HCT116 (cell line): ENCODE results near the gene UBE2E1. TPM values are rescaled to one million over a fixed set of nuclear protein-coding genes. Genes with fewer than 3 reads are reported as not detected.

Experiments used
- ATAC-seq: fragments of 200-7000 bp; cut with Tn5 transposase; 2 replicates; pipeline ENCODE4 v1.9.1; 2020; ENCODE audit warnings: mild to moderate bottlenecking, moderate library complexity
- BruUV-seq: library from RNA; stranded (reverse); fragments of 400-500 nt; replicated peaks from 2 replicates; lab custom pipeline; 2021; lab: Mats Ljungman, UMichigan
- CTCF ChIA-PET: fragments of 300-600 bp; sonication (Branson Sonifier 250); formaldehyde crosslinking; loops from one replicate; lab custom pipeline; 2021; ENCODE audit warnings: antibody characterized with exemption; lab: Charles Lee
- POLR2A ChIA-PET: fragments of 300-600, 350-600 bp; sonication (Branson Sonifier 250); formaldehyde crosslinking; loops from one replicate; lab custom pipeline; 2021; ENCODE audit warnings: antibody characterized with exemption; lab: Charles Lee
- RAD21 ChIA-PET, 2 experiments: fragments of 300-600 bp; sonication (Branson Sonifier 250); formaldehyde crosslinking; loops; one replicate each; lab custom pipeline; 2023; ENCODE audit warnings: low total read pairs in 2 of 2; ENCODE audit not compliant: uncharacterized antibody in 2 of 2, unreplicated experiment in 2 of 2, low non-redundant PET in 1 of 2; lab: Charles Lee
- DNase-seq: peaks from one replicate; pipeline ENCODE4 v3.0.0-alpha.2; 2010; ENCODE audit warnings: low read depth, low spot score
- H2AFZ ChIP-seq: fragments of 200-600 bp; shearing (Covaris generic), sonication (generic); 2 replicates; pipeline ENCODE4 v1.6.1; 2017; ENCODE audit warnings: low read depth, mixed run types, mixed read lengths, antibody characterized with exemption, low read length; ENCODE audit not compliant: poor library complexity, severe bottlenecking
- H3K27ac ChIP-seq: 2 replicates; pipeline ENCODE4 v1.5.1; 2012; ENCODE audit warnings: low read depth, low read length
- H3K27me3 ChIP-seq: fragments of 200-600 bp; sonication (generic); 2 replicates; pipeline ENCODE4 v1.6.1; 2016; ENCODE audit warnings: mixed run types, low read length, mixed read lengths; ENCODE audit not compliant: insufficient read depth
- H3K36me3 ChIP-seq, 2 experiments: fragments of 200-500 bp in 1 of 2; fragments of 200-600 bp in 1 of 2; sonication (Bioruptor generic) in 1 of 2; sonication (generic) in 1 of 2; 2 replicates each; pipeline versions ENCODE4 v1.5.1 to v1.6.1; 2014 to 2016; ENCODE audit warnings: low read length in 2 of 2, inconsistent platforms in 1 of 2, mixed read lengths in 1 of 2, mixed run types in 1 of 2; ENCODE audit not compliant: insufficient read depth in 2 of 2, control insufficient read depth in 1 of 2
- H3K4me1 ChIP-seq, 2 experiments: fragments of 200-600 bp in 1 of 2; sonication (generic) in 1 of 2; 2 replicates each; pipeline versions ENCODE4 v1.5.1 to v1.6.1; 2012 to 2017; ENCODE audit warnings: low read length in 2 of 2, inconsistent platforms in 1 of 2, mild to moderate bottlenecking in 1 of 2, mixed read lengths in 1 of 2, mixed run types in 1 of 2, moderate library complexity in 1 of 2; ENCODE audit not compliant: insufficient read depth in 2 of 2, control insufficient read depth in 1 of 2
- H3K4me2 ChIP-seq: fragments of 200-600 bp; sonication (generic); 2 replicates; pipeline ENCODE4 v1.6.1; 2017; ENCODE audit warnings: mixed run types, low read length, mixed read lengths
- H3K4me3 ChIP-seq, 2 experiments: fragments of 200-600 bp in 1 of 2; sonication (generic) in 1 of 2; replicated peaks in 1 of 2; 2 replicates each; pipeline ENCODE4 v1.5.1; 2011 to 2016; ENCODE audit warnings: low read length in 2 of 2, control low read depth in 1 of 2, low read depth in 1 of 2, mild to moderate bottlenecking in 1 of 2, mixed read lengths in 1 of 2, mixed run types in 1 of 2
- H3K79me2 ChIP-seq: fragments of 200-600 bp; sonication (generic); 2 replicates; pipeline ENCODE4 v1.6.1; 2017; ENCODE audit warnings: mild to moderate bottlenecking, mixed run types, low read length, moderate library complexity, mixed read lengths; ENCODE audit not compliant: insufficient read depth
- H3K9ac ChIP-seq: fragments of 200-600 bp; sonication (generic); 2 replicates; pipeline ENCODE4 v1.6.1; 2016; ENCODE audit warnings: low read length, mixed read lengths
- H3K9me2 ChIP-seq: fragments of 200-600 bp; sonication (generic), shearing (Covaris generic); 2 replicates; pipeline ENCODE4 v1.6.1; 2017; ENCODE audit warnings: mixed run types, mild to moderate bottlenecking, moderate library complexity; ENCODE audit not compliant: insufficient read depth
- H3K9me3 ChIP-seq, 2 experiments: fragments of 200-500 bp in 1 of 2; fragments of 200-600 bp in 1 of 2; sonication (Bioruptor generic) in 1 of 2; sonication (generic) in 1 of 2; 2 replicates each; pipeline ENCODE4 v1.6.1; 2014 to 2017; ENCODE audit warnings: low read length in 2 of 2, mixed read lengths in 2 of 2, inconsistent platforms in 1 of 2, low read depth in 1 of 2, mild to moderate bottlenecking in 1 of 2, mixed run types in 1 of 2, moderate library complexity in 1 of 2; ENCODE audit not compliant: control insufficient read depth in 1 of 2, insufficient read depth in 1 of 2
- H4K20me1 ChIP-seq: fragments of 200-600 bp; sonication (generic), shearing (Covaris generic); 2 replicates; pipeline ENCODE4 v1.6.1; 2017; ENCODE audit warnings: mixed run types, mild to moderate bottlenecking, moderate library complexity; ENCODE audit not compliant: insufficient read depth
- CTCF ChIP-seq, 3 experiments: fragments of 200-600 bp in 1 of 3; sonication (generic) in 1 of 3; IDR thresholded peaks in 2 of 3; conservative IDR thresholded peaks in 1 of 3; 2 replicates each; pipeline ENCODE4 v1.5.1; 2012 to 2017; ENCODE audit warnings: low read depth in 2 of 3, low read length in 2 of 3, antibody characterized with exemption in 1 of 3, borderline replicate concordance in 1 of 3, control low read depth in 1 of 3, mild to moderate bottlenecking in 1 of 3, mixed read lengths in 1 of 3, mixed run types in 1 of 3, moderate library complexity in 1 of 3; ENCODE audit not compliant: insufficient read depth in 1 of 3
- EGR1 ChIP-seq: IDR thresholded peaks from 2 replicates; pipeline ENCODE4 v1.6.1; 2012; ENCODE audit warnings: low read depth
- JUND ChIP-seq: IDR thresholded peaks from 2 replicates; pipeline ENCODE4 v1.6.1; 2012
- POLR2A ChIP-seq: IDR thresholded peaks from 2 replicates; pipeline ENCODE4 v1.7.0; 2011; ENCODE audit warnings: borderline replicate concordance; ENCODE audit not compliant: insufficient read depth, insufficient read length; ENCODE audit errors: extremely low read depth
- POLR2AphosphoS5 ChIP-seq: IDR thresholded peaks from 2 replicates; pipeline ENCODE4 v1.6.1; 2011; ENCODE audit warnings: mild to moderate bottlenecking, low read depth, low read length, moderate library complexity
- RAD21 ChIP-seq: IDR thresholded peaks from 2 replicates; pipeline ENCODE4 v1.6.1; 2012; ENCODE audit warnings: low read depth, mild to moderate bottlenecking
- REST ChIP-seq: IDR thresholded peaks from 2 replicates; pipeline ENCODE4 v1.6.1; 2012; ENCODE audit warnings: low read depth
- SIN3A ChIP-seq: IDR thresholded peaks from 2 replicates; pipeline ENCODE4 v1.6.1; 2012; ENCODE audit warnings: low read depth
- SP1 ChIP-seq: IDR thresholded peaks from 2 replicates; pipeline ENCODE4 v1.6.1; 2012; ENCODE audit warnings: low read depth
- SRF ChIP-seq: IDR thresholded peaks from 2 replicates; pipeline ENCODE4 v1.6.1; 2012; ENCODE audit warnings: low read depth
- TCF7L2 ChIP-seq: IDR thresholded peaks from 2 replicates; pipeline ENCODE4 v1.7.0; 2011; ENCODE audit warnings: borderline replicate concordance, inconsistent platforms; ENCODE audit not compliant: insufficient read depth, insufficient read length; ENCODE audit errors: extremely low read depth
- ZFX ChIP-seq: fragments of 450-650 bp; IDR thresholded peaks from 2 replicates; pipeline ENCODE4 v1.6.1; 2017
- intact Hi-C: fragments of 100-400 bp; cut with micrococcal nuclease; formaldehyde crosslinking; loops from 2 replicates; pipeline ENCODE4 v1.10.0; 2022
- total RNA-seq: library from RNA; stranded (reverse); gene quantifications from one replicate; pipeline ENCODE4 v1.2.1, GENCODE V29; 2021; ENCODE audit not compliant: unreplicated experiment

Gene UBE2E1
- total RNA-seq, 1 experiment from 2014 or later = 75.1 TPM

- TF ChIP-seq REST (no peak), RAD21 (no peak), EGR1 (no peak), SRF (no peak), ZFX (no peak), POLR2A (no peak), JUND (no peak), POLR2AphosphoS5 (no peak), SP1 (no peak), CTCF (IDR thresholded peaks at IDR 0.05 in 2 of 3, conservative IDR thresholded peaks at IDR 0.05 in 1 of 3; ENCODE audit: borderline replicate concordance in 1 of 3, insufficient read depth in 1 of 3, low read depth in 2 of 3, low read length in 2 of 3) (no peak), TCF7L2 (no peak), SIN3A (no peak)
- TF ChIP-seq, all 23 proteins: peak for 0
- Histone ChIP-seq H4K20me1 (no peaks in the 10 kb centered on the region), H3K27ac (peak overlapping the region; percentile 14; the same call in 1 of the 2 replicates), H3K27me3 (no peaks in the 10 kb centered on the region), H3K79me2 (peaks cover 50% of the 10 kb centered on the region), H3K36me3 (no peaks in the 10 kb centered on the region; a peak in 1 of 4 replicates), H3K4me3 (no peak overlapping the region), H3K4me1 (peaks cover 13 to 14% of the 10 kb centered on the region in 2 experiments; a peak in 3 of 4 replicates), H3K9me2 (no peaks in the 10 kb centered on the region), H2AFZ (no peak overlapping the region), H3K9me3 (no peaks in the 10 kb centered on the region), H3K4me2 (no peak overlapping the region), H3K9ac (no peak overlapping the region)
- intact Hi-C loops = no loop called here
- no TSS peak for BruUV-seq
- 0 out of 2 replicates have a peak, but pooled peaks have one; percentile 38 for ATAC-seq
- CTCF ChIA-PET = interaction anchor here (1.3 to 1.9 kb wide), 2 partner anchors 23 to 32 kb away, joined by 4 to 5 read pairs; no protein-coding TSS in a partner anchor
- RAD21 ChIA-PET = no interaction called here
- DNase-seq = no peak
- POLR2A ChIA-PET = no interaction called here
These were observed 60.0 kb downstream of the UBE2E1 start for GRCh38 chr3:23865595-23866396.
